IMR-90 (cell line): ENCODE results near the gene IL1B.

Source experiments
- BHLHE40 ChIP-seq: fragments of 150-350 bp; IDR thresholded peaks from 2 replicates; pipeline ENCODE4 v1.6.1; 2016; ENCODE audit warnings: mild to moderate bottlenecking, low read depth, low read length
- CEBPB ChIP-seq: IDR thresholded peaks from 2 replicates; pipeline ENCODE4 v1.6.1; 2012; ENCODE audit warnings: low read depth, low read length, improper control_type of control experiment
- MAFK ChIP-seq: IDR thresholded peaks from 2 replicates; pipeline ENCODE4 v1.6.1; 2012; ENCODE audit warnings: low read depth, low read length, improper control_type of control experiment
- RAD21 ChIP-seq: IDR thresholded peaks from 2 replicates; pipeline ENCODE4 v1.6.1; 2012; ENCODE audit warnings: low read length, improper control_type of control experiment
- TF ChIP-seq, protein P1 (sequence below): conservative IDR thresholded peaks from 2 replicates; pipeline ENCODE4 v1.5.1; 2012; ENCODE audit warnings: mild to moderate bottlenecking, low read depth, low read length, improper control_type of control experiment
- TF ChIP-seq, protein P2 (sequence below): fragments of 150-350 bp; IDR thresholded peaks from 2 replicates; pipeline ENCODE4 v1.6.1; 2016; ENCODE audit warnings: low read depth, mild to moderate bottlenecking, low read length, moderate library complexity, borderline replicate concordance

DNA sequence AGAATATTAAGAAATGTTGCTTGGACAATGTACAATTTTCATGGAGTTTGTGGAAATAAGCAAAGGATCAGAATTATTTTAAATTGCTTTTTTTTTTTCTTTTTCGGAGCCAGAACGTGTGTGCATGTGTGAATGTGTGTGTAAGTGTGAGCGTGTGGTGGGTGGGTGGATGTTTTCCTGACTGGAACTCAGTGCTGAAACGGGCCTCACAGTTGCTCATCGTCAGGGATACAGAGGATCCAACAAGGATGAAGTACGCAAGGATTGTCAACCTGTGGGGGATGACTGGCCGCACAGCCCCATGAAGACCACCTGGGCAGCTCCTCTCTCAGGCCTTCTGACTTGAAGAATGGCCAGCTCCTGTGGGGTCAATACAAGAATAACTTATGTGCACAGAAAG is 17.5 kb downstream of the IL1B start:
- TF ChIP-seq, protein P1, sequence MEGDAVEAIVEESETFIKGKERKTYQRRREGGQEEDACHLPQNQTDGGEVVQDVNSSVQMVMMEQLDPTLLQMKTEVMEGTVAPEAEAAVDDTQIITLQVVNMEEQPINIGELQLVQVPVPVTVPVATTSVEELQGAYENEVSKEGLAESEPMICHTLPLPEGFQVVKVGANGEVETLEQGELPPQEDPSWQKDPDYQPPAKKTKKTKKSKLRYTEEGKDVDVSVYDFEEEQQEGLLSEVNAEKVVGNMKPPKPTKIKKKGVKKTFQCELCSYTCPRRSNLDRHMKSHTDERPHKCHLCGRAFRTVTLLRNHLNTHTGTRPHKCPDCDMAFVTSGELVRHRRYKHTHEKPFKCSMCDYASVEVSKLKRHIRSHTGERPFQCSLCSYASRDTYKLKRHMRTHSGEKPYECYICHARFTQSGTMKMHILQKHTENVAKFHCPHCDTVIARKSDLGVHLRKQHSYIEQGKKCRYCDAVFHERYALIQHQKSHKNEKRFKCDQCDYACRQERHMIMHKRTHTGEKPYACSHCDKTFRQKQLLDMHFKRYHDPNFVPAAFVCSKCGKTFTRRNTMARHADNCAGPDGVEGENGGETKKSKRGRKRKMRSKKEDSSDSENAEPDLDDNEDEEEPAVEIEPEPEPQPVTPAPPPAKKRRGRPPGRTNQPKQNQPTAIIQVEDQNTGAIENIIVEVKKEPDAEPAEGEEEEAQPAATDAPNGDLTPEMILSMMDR = no peak
- TF ChIP-seq BHLHE40 = no peak
- TF ChIP-seq, protein P2, sequence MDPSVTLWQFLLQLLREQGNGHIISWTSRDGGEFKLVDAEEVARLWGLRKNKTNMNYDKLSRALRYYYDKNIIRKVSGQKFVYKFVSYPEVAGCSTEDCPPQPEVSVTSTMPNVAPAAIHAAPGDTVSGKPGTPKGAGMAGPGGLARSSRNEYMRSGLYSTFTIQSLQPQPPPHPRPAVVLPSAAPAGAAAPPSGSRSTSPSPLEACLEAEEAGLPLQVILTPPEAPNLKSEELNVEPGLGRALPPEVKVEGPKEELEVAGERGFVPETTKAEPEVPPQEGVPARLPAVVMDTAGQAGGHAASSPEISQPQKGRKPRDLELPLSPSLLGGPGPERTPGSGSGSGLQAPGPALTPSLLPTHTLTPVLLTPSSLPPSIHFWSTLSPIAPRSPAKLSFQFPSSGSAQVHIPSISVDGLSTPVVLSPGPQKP = no peak
- TF ChIP-seq RAD21 = no peak
- TF ChIP-seq CEBPB = no peak
- TF ChIP-seq MAFK = no peak
